GM12878 (cell line): Measurements from ENCODE around the gene UBE3D.
A peak's percentile ranks its signal among the peaks of the same experiment; 100 is the strongest.

Experiments
- CHD4 ChIP-seq: fragments of 200-600 bp; sonication (generic); IDR thresholded peaks from 2 replicates; pipeline ENCODE4 v1.6.1; 2016; ENCODE audit warnings: mild to moderate bottlenecking
- EZH2 ChIP-seq: IDR thresholded peaks from 2 replicates; pipeline ENCODE4 v1.6.1; 2012; ENCODE audit warnings: low read depth, mild to moderate bottlenecking, control low read depth, inconsistent platforms, low read length, borderline replicate concordance; ENCODE audit not compliant: control insufficient read depth
- HDGF ChIP-seq: fragments of 450-650 bp; IDR thresholded peaks from 2 replicates; pipeline ENCODE4 v1.6.1; 2016; ENCODE audit warnings: antibody characterized with exemption
- LARP7 ChIP-seq: fragments of 450-650 bp; IDR thresholded peaks from 2 replicates; pipeline ENCODE4 v1.6.1; 2017; ENCODE audit warnings: mild to moderate bottlenecking
- MAX ChIP-seq: IDR thresholded peaks from 2 replicates; pipeline ENCODE4 v1.6.1; 2012; ENCODE audit warnings: low read depth, low read length, improper control_type of control experiment
- POLR2A ChIP-seq: IDR thresholded peaks from 2 replicates; pipeline ENCODE4 v1.6.1; 2011; ENCODE audit warnings: low read depth, mild to moderate bottlenecking, low read length
- POLR2AphosphoS5 ChIP-seq: IDR thresholded peaks from 2 replicates; pipeline ENCODE4 v1.6.1; 2011; ENCODE audit warnings: mild to moderate bottlenecking, low read length, inconsistent platforms
- RAD21 ChIP-seq: IDR thresholded peaks from 2 replicates; pipeline ENCODE4 v1.6.1; 2011; ENCODE audit warnings: mild to moderate bottlenecking, low read depth, low read length, moderate library complexity; ENCODE audit not compliant: insufficient read depth
- RCOR1 ChIP-seq: conservative IDR thresholded peaks from 2 replicates; pipeline ENCODE4 v1.6.1; 2012; ENCODE audit warnings: low read depth, low read length, improper control_type of control experiment
- SMAD1 ChIP-seq: fragments of 450-650 bp; IDR thresholded peaks from 2 replicates; pipeline ENCODE4 v1.6.1; 2018; ENCODE audit warnings: mild to moderate bottlenecking, low read depth; ENCODE audit not compliant: partially characterized antibody
- STAT3 ChIP-seq: IDR thresholded peaks from 2 replicates; pipeline ENCODE4 v1.6.1; 2011; ENCODE audit warnings: low read depth, low read length, improper control_type of control experiment
- TF ChIP-seq, protein P1 (sequence below): fragments of 450-650 bp; IDR thresholded peaks from 2 replicates; pipeline ENCODE4 v1.6.1; 2017; ENCODE audit warnings: mild to moderate bottlenecking

DNA sequence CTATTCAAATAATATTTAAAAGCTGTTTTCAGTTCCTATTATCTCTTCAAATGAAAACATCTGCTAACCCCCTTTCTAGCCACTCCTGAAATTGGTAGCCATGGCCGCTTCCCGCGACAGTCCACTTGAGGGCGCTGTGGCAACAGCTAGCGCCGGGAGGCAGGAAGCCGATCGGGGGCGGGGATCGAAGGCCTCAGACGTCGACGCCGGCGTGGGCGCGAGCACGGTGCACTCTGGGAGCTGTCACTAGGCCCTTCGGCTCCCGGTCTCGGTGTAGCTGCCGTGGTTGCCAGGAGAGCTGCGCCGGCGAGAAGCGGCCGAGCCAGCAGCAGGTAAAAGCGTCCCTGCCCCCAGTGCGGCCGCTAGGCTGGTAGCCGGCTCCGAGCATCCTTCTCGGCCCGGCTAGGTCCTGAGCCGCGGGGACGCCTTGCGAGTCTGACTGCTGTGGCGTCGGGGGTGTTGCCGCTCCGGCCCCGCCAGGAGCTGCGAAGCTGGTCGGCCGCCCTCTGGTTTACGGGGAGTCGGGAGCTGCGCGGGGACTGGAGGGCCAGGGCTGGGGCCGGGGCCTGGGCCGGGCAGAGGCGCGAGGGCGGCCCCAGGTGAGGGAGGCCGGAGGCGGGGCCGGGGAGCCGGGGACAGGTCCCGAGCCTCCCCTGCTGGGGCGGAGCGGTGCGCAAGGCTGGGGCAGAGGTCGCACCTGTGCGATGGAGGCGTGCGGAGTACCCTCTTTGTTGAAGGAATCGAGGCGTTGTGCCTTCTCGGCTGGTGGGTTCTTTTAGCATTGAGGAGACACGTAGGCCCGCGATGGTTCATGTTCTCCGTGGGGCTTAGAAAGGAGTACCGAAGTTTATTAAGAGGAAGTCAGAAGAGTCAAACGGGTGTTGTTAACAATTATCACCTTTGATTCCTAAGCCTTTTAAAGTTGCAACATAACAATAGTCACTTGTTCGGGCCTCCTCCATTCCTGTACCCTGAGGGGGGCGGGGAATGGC lies 2.1 kb upstream of the UBE3D start, which contains the start of gene DOP1A:
- no peak for TF ChIP-seq CHD4
- no peak for TF ChIP-seq EZH2
- TF ChIP-seq MAX: peak; percentile 77
- TF ChIP-seq RAD21: peak; percentile 98
- TF ChIP-seq STAT3: no peak
- TF ChIP-seq HDGF: peak; percentile 88
- TF ChIP-seq SMAD1: no peak
- TF ChIP-seq, protein P1, sequence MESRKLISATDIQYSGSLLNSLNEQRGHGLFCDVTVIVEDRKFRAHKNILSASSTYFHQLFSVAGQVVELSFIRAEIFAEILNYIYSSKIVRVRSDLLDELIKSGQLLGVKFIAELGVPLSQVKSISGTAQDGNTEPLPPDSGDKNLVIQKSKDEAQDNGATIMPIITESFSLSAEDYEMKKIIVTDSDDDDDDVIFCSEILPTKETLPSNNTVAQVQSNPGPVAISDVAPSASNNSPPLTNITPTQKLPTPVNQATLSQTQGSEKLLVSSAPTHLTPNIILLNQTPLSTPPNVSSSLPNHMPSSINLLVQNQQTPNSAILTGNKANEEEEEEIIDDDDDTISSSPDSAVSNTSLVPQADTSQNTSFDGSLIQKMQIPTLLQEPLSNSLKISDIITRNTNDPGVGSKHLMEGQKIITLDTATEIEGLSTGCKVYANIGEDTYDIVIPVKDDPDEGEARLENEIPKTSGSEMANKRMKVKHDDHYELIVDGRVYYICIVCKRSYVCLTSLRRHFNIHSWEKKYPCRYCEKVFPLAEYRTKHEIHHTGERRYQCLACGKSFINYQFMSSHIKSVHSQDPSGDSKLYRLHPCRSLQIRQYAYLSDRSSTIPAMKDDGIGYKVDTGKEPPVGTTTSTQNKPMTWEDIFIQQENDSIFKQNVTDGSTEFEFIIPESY: no peak
- peak; percentile 92 for TF ChIP-seq POLR2A
- TF ChIP-seq LARP7: peak; percentile 96
- no peak for TF ChIP-seq RCOR1
- peak; percentile 75 for TF ChIP-seq POLR2AphosphoS5
